HS-27A (cell line): ENCODE data around the gene LCE3B.

ENCODE experiments used
- DNase-seq: peaks from one replicate; pipeline ENCODE4 v3.0.0-alpha.2; 2012; ENCODE audit warnings: low read depth, missing footprints

LCE3B gene

GRCh38 chr1:152658649-152659048 is 45.0 kb downstream of the LCE3B start:
- DNase-seq = no peak

DNA sequence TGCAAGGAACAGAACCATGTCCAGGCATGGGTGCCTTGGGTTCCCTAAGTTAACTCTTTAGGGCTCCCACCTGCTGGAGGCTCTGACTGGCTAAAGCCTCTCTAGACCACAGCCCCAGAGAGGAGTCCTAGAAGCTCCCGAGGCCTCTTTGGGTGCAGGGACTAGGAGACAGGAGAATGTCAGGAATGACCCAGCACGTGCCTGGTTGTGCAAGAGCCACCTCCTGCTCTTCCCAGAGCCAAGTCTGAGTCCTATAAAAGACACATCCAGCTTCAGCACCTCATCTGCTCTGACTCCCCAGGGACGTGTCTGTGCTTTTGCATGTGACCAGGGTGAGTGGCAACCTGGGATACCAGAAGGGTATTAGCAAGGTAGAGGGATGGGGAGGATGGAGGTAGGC is 49.5 kb downstream of the LCE3B start, which contains the start of gene LCE2D:
Gene LCE2D, plus strand, starts transcription at position 283 of the 400 bp plus-strand sequence. CDS start 726 bp downstream, outside the sequence.
- DNase-seq = no peak
